HEK293 (cell line): ENCODE data around the gene YWHAB.

Experiments used
- CTCF ChIA-PET: fragments of 350-600 bp; formaldehyde crosslinking; extraction: SDS; loops from one replicate; lab custom pipeline; 2021; ENCODE audit warnings: antibody characterized with exemption; lab: Yijun Ruan, JAX
- POLR2A ChIA-PET: fragments of 300-600 bp; formaldehyde crosslinking; extraction: SDS; loops from one replicate; lab custom pipeline; 2020; ENCODE audit warnings: antibody characterized with exemption, inconsistent platforms; lab: Yijun Ruan, JAX
- H3K27ac ChIP-seq: fragments of 200-500 bp; sonication (Bioruptor generic); 2 replicates; pipeline ENCODE4 v1.5.1; 2014; ENCODE audit warnings: low read depth, low read length, control low read depth, inconsistent platforms; ENCODE audit errors: extremely low read depth
- H3K36me3 ChIP-seq, 2 experiments: fragments of 200-500 bp in 1 of 2; sonication (Bioruptor generic) in 1 of 2; 1 replicate in 1 of 2; 2 replicates in 1 of 2; pipeline ENCODE4 v1.5.1; 2014 to 2017; ENCODE audit warnings: inconsistent platforms in 2 of 2, low read length in 2 of 2; ENCODE audit not compliant: control insufficient read depth in 2 of 2, insufficient read depth in 1 of 2
- H3K4me1 ChIP-seq: fragments of 200-500 bp; sonication (Bioruptor generic); 2 replicates; pipeline ENCODE4 v1.5.1; 2014; ENCODE audit warnings: mild to moderate bottlenecking, low read length, inconsistent platforms; ENCODE audit not compliant: control insufficient read depth, insufficient read depth
- H3K4me3 ChIP-seq: 2 replicates; pipeline ENCODE4 v1.5.1; 2011; ENCODE audit warnings: low read depth, mild to moderate bottlenecking, control low read depth, low read length, moderate library complexity
- H3K9me3 ChIP-seq: fragments of 200-500 bp; sonication (Bioruptor generic); 2 replicates; pipeline ENCODE4 v1.5.1; 2014; ENCODE audit warnings: low read depth, low read length, inconsistent platforms; ENCODE audit not compliant: control insufficient read depth, insufficient read depth
- AEBP2 ChIP-seq: fragments of 450-650 bp; formaldehyde crosslinking; IDR thresholded peaks from 2 replicates; pipeline ENCODE4 v1.5.1; 2016; ENCODE audit warnings: missing biosample characterization, missing genetic modification characterization, borderline replicate concordance
- GLIS1 ChIP-seq: fragments of 450-650 bp; formaldehyde crosslinking; IDR thresholded peaks from 2 replicates; pipeline ENCODE4 v1.5.1; 2016; ENCODE audit warnings: missing biosample characterization, missing genetic modification characterization
- HIC1 ChIP-seq: fragments of 450-650 bp; formaldehyde crosslinking; IDR thresholded peaks from 2 replicates; pipeline ENCODE4 v1.5.1; 2016; ENCODE audit warnings: missing biosample characterization, missing genetic modification characterization
- OSR2 ChIP-seq: fragments of 450-650 bp; formaldehyde crosslinking; IDR thresholded peaks from 2 replicates; pipeline ENCODE4 v1.5.1; 2016; ENCODE audit warnings: missing biosample characterization, missing genetic modification characterization
- PRDM10 ChIP-seq: fragments of 450-650 bp; formaldehyde crosslinking; IDR thresholded peaks from 2 replicates; pipeline ENCODE4 v1.5.1; 2016; ENCODE audit warnings: missing biosample characterization, missing genetic modification characterization
- SP2 ChIP-seq: fragments of 450-650 bp; formaldehyde crosslinking; IDR thresholded peaks from 2 replicates; pipeline ENCODE4 v1.5.1; 2016; ENCODE audit warnings: missing biosample characterization, missing genetic modification characterization
- TCF7L2 ChIP-seq: IDR thresholded peaks from 2 replicates; pipeline ENCODE4 v1.6.1; 2011; ENCODE audit warnings: low read depth, mild to moderate bottlenecking, inconsistent platforms, low read length, moderate library complexity, borderline replicate concordance
- TSHZ1 ChIP-seq: fragments of 450-650 bp; formaldehyde crosslinking; IDR thresholded peaks from 2 replicates; pipeline ENCODE4 v1.5.1; 2016; ENCODE audit warnings: missing biosample characterization, missing genetic modification characterization, borderline replicate concordance
- ZBTB6 ChIP-seq: fragments of 450-650 bp; formaldehyde crosslinking; IDR thresholded peaks from 2 replicates; pipeline ENCODE4 v1.5.1; 2017; ENCODE audit warnings: missing biosample characterization, missing genetic modification characterization
- ZNF157 ChIP-seq: fragments of 450-650 bp; formaldehyde crosslinking; IDR thresholded peaks from 2 replicates; pipeline ENCODE4 v1.5.1; 2016; ENCODE audit warnings: missing biosample characterization, missing genetic modification characterization
- ZNF202 ChIP-seq: fragments of 450-650 bp; formaldehyde crosslinking; IDR thresholded peaks from 2 replicates; pipeline ENCODE4 v1.5.1; 2016; ENCODE audit warnings: missing biosample characterization, missing genetic modification characterization, borderline replicate concordance
- ZNF311 ChIP-seq: fragments of 450-650 bp; formaldehyde crosslinking; IDR thresholded peaks from 2 replicates; pipeline ENCODE4 v1.5.1; 2017; ENCODE audit warnings: missing biosample characterization, missing genetic modification characterization, borderline replicate concordance
- ZNF426 ChIP-seq: fragments of 450-650 bp; formaldehyde crosslinking; IDR thresholded peaks from 2 replicates; pipeline ENCODE4 v1.5.1; 2017; ENCODE audit warnings: missing biosample characterization, missing genetic modification characterization, mild to moderate bottlenecking, inconsistent platforms, moderate library complexity
- ZNF473 ChIP-seq: fragments of 450-650 bp; formaldehyde crosslinking; IDR thresholded peaks from 2 replicates; pipeline ENCODE4 v1.5.1; 2017; ENCODE audit warnings: missing biosample characterization, missing genetic modification characterization
- ZNF488 ChIP-seq: fragments of 450-650 bp; formaldehyde crosslinking; IDR thresholded peaks from 2 replicates; pipeline ENCODE4 v1.5.1; 2016; ENCODE audit warnings: missing biosample characterization, missing genetic modification characterization
- ZNF501 ChIP-seq: fragments of 450-650 bp; formaldehyde crosslinking; IDR thresholded peaks from 2 replicates; pipeline ENCODE4 v1.5.1; 2016; ENCODE audit warnings: missing biosample characterization, missing genetic modification characterization
- ZNF514 ChIP-seq: fragments of 450-650 bp; formaldehyde crosslinking; IDR thresholded peaks from 2 replicates; pipeline ENCODE4 v1.5.1; 2016; ENCODE audit warnings: missing biosample characterization, missing genetic modification characterization
- ZNF544 ChIP-seq: fragments of 450-650 bp; formaldehyde crosslinking; IDR thresholded peaks from 2 replicates; pipeline ENCODE4 v1.5.0; 2017; ENCODE audit warnings: missing biosample characterization, missing genetic modification characterization
- ZNF555 ChIP-seq: fragments of 450-650 bp; formaldehyde crosslinking; conservative IDR thresholded peaks from 2 replicates; pipeline ENCODE4 v1.5.1; 2017; ENCODE audit warnings: missing biosample characterization, mild to moderate bottlenecking, missing genetic modification characterization, inconsistent platforms
- ZNF596 ChIP-seq: fragments of 450-650 bp; IDR thresholded peaks from 2 replicates; pipeline ENCODE4 v1.5.0; 2018; ENCODE audit warnings: missing biosample characterization, mild to moderate bottlenecking, missing genetic modification characterization, moderate library complexity
- ZNF629 ChIP-seq: fragments of 450-650 bp; formaldehyde crosslinking; IDR thresholded peaks from 2 replicates; pipeline ENCODE4 v1.5.1; 2017; ENCODE audit warnings: missing biosample characterization, missing genetic modification characterization
- ZNF777 ChIP-seq: fragments of 450-650 bp; formaldehyde crosslinking; IDR thresholded peaks from 2 replicates; pipeline ENCODE4 v1.5.1; 2017; ENCODE audit warnings: missing biosample characterization, missing genetic modification characterization, borderline replicate concordance
- ZSCAN23 ChIP-seq: fragments of 450-650 bp; formaldehyde crosslinking; IDR thresholded peaks from 2 replicates; pipeline ENCODE4 v1.5.1; 2016; ENCODE audit warnings: missing biosample characterization, missing genetic modification characterization

Gene YWHAB

GRCh38 chr20:44885392-44886265 is at the start of gene YWHAB (continued):
- TF ChIP-seq HIC1 (peak; percentile 93), ZNF596 (tag by site-specific recombination) (no peak), ZBTB6 (tag by site-specific recombination) (peak; percentile 70), ZNF555 (no peak), ZNF629 (tag by site-specific recombination) (peak; percentile 56; the same call in 1 of the 2 replicates), ZNF473 (tag by site-specific recombination) (no peak), AEBP2 (tag by site-specific recombination) (no peak), SP2 (tag by site-specific recombination) (peak; percentile 100), ZNF426 (no peak), OSR2 (tag by site-specific recombination) (no peak; the same call in 1 of the 2 replicates), ZNF501 (tag by site-specific recombination) (no peak), ZNF157 (tag by site-specific recombination) (no peak), ZNF544 (tag by site-specific recombination) (no peak), ZNF311 (tag by site-specific recombination) (no peak), ZSCAN23 (tag by site-specific recombination) (no peak; the same call in 1 of the 2 replicates), ZNF777 (tag by site-specific recombination) (no peak), ZNF514 (no peak), ZNF488 (tag by site-specific recombination) (no peak)

GRCh38 chr20:44836601-44837120 is 48.8 kb upstream of the YWHAB start:
- Histone ChIP-seq H3K4me1 (no peaks in the 10 kb centered on the region), H3K4me3 (no peak overlapping the region), H3K27ac (no peak overlapping the region), H3K9me3 (no peaks in the 10 kb centered on the region), H3K36me3 (no peaks in the 10 kb centered on the region)
- CTCF ChIA-PET = no interaction called here
- POLR2A ChIA-PET = no interaction called here
- TF ChIP-seq TCF7L2 (no peak), ZNF202 (tag by site-specific recombination) (no peak), TSHZ1 (tag by site-specific recombination) (no peak), GLIS1 (tag by site-specific recombination) (no peak), PRDM10 (tag by site-specific recombination) (no peak)
